GM13976 (cell line): ENCODE results near the gene ZIC5.

ENCODE experiments used
- DNase-seq: peaks from one replicate; pipeline ENCODE4 v3.0.0; 2012; ENCODE audit warnings: low spot score
- in situ Hi-C: fragments of 300-500 bp; cut with MboI; formaldehyde crosslinking; loops from one replicate; pipeline ENCODE4 v1.12.0; 2022; ENCODE audit warnings: low sequenced_read_pairs, mixed read lengths, inconsistent platforms; ENCODE audit not compliant: unreplicated experiment
- TF ChIP-seq, protein P1 (sequence below): IDR thresholded peaks from 2 replicates; pipeline ENCODE4 v1.5.1; 2012; ENCODE audit warnings: borderline replicate concordance, mild to moderate bottlenecking; ENCODE audit not compliant: insufficient read depth; ENCODE audit errors: extremely low read depth, missing control alignments, control extremely low read depth

Gene ZIC5

DNA sequence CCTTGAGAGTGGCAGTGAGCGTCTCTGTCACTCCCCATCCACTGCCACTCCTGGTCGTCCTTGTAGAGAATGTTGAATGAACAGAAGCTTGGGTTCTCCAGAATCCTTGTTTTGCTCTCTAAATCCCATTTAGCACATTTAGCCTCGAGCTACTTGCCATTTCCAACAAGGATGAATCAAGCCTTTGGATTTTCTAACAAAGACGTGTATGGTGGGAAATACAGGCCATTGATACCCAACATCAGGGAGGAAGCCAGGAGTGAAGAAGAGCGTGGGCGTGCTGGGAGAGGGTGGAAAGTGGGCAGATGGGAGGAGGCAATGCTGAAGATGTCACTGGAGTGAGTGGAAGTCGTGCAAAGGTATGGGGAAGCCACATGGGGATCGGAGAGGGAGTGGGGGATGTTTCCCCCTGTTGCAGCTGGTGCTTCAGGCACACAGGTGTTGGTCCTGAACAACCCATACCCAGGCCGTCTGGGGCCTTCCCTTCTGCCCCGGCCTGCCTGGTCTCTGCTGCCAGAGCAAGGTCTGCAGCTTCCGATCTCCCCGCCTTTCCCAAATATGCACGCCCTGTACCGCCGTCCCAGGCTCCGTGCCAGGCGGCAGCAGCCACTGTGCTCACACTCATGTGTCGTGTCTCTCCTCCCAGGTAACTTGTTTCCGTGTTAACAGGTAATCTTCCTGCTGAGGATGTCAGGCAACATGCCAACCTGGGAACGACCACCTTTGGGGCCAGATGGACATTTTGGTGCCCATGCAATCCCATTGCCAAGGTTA is 48.7 kb downstream of the ZIC5 start:
- DNase-seq, result no peak
- TF ChIP-seq, protein P1, sequence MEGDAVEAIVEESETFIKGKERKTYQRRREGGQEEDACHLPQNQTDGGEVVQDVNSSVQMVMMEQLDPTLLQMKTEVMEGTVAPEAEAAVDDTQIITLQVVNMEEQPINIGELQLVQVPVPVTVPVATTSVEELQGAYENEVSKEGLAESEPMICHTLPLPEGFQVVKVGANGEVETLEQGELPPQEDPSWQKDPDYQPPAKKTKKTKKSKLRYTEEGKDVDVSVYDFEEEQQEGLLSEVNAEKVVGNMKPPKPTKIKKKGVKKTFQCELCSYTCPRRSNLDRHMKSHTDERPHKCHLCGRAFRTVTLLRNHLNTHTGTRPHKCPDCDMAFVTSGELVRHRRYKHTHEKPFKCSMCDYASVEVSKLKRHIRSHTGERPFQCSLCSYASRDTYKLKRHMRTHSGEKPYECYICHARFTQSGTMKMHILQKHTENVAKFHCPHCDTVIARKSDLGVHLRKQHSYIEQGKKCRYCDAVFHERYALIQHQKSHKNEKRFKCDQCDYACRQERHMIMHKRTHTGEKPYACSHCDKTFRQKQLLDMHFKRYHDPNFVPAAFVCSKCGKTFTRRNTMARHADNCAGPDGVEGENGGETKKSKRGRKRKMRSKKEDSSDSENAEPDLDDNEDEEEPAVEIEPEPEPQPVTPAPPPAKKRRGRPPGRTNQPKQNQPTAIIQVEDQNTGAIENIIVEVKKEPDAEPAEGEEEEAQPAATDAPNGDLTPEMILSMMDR, result no peak
- in situ Hi-C loops, result loop anchor here (25.0 kb wide), 2 partner anchors 261 to 589 kb away; no protein-coding TSS in a partner anchor

DNA sequence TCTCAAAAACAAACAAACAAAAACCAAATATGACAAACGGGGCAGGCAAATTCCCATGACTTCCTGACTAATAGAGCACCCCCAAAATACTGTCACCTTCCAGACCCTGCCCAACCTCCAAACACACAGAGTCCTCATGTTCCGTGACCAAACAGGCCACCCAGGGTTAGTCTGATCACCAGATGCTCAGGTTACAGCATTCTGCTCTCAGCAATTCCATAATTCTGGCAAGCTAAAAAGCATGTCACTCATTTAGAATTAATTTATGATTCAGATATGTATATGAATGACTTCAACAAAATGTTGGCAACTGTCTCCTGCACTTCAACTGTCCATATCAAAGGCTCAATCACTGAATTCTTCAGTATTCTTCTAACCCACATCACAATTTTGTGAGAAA is 52.4 kb downstream of the ZIC5 start:
- no peak for DNase-seq
- in situ Hi-C loops, result loop anchor here (10.0 to 25.0 kb wide), 3 partner anchors 257 to 593 kb away; no protein-coding TSS in a partner anchor
- TF ChIP-seq, protein P1, result no peak

DNA sequence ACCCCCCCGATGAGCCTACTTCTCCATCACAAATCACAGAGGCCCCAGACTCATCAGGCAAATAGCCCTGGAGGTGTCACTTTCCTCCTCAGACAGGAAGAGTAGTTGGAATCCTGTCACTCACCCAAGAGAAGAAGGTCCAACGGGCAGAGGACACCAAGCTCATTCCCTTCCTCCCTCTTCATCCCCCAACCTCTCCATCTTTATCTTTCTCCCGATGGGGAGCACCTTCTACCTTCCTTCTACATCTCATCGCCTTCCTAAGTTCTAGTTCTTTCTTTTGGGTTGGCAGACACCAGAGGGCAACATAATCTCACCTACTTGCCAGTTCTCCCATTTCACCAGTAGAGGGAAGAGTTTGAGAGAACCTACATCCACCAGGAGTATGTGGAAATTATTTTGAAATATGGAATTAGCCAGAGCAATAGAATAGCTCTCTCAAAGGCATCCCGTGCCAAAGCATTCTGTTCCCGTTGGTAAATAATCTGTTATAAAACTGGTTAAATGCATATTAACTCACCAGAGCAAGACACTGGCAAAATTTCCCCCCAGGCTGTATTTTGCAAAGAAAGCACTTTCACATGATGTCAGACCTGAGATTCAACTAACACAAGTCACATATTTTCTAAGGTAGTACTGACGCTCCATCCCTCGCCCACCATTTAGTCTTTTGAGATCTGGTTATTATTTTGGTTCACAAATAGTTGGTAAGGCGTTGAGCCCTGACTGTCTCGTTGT is 55.0 kb downstream of the ZIC5 start:
- TF ChIP-seq, protein P1, result peak; percentile 85
- in situ Hi-C loops, result loop anchor here (10.0 to 25.0 kb wide), 3 partner anchors 254 to 596 kb away; no protein-coding TSS in a partner anchor
- peak; percentile 81 for DNase-seq

DNA sequence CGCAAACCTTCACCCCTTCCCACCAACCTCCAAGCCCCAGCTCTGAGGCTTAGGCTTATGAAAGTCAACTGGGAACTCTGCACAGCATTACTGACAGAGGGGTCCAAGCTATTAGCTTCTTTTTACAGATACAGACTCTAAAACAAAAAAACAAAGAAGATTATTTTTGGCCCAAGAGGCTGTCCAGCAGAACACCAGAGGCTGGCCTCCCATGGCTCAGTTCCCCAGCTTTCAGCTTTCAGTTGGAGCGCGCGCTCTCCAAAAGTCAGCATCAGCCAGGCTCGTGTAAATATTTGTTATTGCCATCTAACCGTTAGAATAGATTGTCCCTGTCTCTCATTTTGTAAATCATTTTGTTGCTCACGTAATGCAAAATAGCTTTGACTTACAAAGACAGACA is 58.4 kb downstream of the ZIC5 start:
- in situ Hi-C loops, result loop anchor here (10.0 to 25.0 kb wide), 3 partner anchors 251 to 599 kb away; no protein-coding TSS in a partner anchor
- no peak for DNase-seq
- TF ChIP-seq, protein P1, result no peak
